DMS 273 (cell line): ENCODE results near the gene ELMO1.
A peak's percentile ranks its signal among the peaks of the same experiment; 100 is the strongest.
"Not testable (repeated sequence)": the region's sequence is repeated elsewhere in the genome, so short reads cannot be mapped to it uniquely, and the experiment has no call there.

Experiments used
- DNase-seq: peaks from one replicate; lab custom pipeline; 2025; ENCODE audit not compliant: unreplicated experiment; lab: John Stamatoyannopoulos, UW

The ELMO1 gene

DNA sequence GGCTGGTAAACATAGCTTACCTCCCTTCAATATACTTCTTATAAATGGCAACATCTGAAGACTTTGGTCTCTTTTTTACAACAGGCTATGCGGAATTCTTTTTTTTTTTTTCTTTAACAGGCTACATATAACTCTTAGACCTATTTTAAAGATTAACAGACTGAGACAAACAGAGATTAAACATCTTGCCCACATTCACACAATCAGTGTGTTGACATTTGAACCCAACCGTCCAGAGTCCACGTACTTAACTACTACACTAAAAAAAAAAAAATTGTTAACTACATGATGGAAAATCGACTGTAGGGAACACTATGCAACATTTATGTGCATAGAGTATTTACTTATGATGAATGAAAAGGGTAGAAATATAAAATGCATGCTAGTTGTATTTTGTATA, 298.5 kb downstream of the ELMO1 start:
- DNase-seq: no peak

GRCh38 chr7:37149773-37150124, 298.9 kb downstream of the ELMO1 start:
- no peak for DNase-seq

- DNase-seq: peak; percentile 87
Measured at GRCh38 chr7:37149051-37149772, 299.5 kb downstream of the ELMO1 start.

GRCh38 chr7:37145682-37146081, 303.0 kb downstream of the ELMO1 start:
- no peak for DNase-seq

GRCh38 chr7:37144423-37144822, 304.2 kb downstream of the ELMO1 start:
- no peak for DNase-seq

- DNase-seq: no peak
Measured at GRCh38 chr7:37142958-37143357, 305.7 kb downstream of the ELMO1 start.

- no peak for DNase-seq
Measured at GRCh38 chr7:37141742-37142141, 306.9 kb downstream of the ELMO1 start.

DNA sequence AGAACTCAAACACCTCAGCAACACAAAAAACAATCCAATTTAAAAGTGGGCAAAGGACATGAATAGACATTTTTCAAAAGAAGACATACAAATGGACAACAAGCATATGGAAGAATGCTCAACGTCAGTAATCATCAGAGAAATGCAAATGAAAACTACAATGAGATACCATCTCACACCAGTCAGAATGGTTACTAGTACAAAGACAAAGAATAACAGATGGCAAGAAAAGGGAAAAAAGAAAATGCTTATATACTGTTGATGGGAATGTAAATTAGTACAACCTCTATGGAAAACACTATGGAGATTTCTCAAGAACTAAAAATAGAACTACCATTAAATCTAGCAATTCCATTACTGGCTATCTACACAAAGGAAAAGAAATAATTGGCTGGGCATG, 314.8 kb downstream of the ELMO1 start:
- not testable (repeated sequence) for DNase-seq

GRCh38 chr7:37131855-37132254, 316.8 kb downstream of the ELMO1 start:
- no peak for DNase-seq

- DNase-seq: no peak
Measured at GRCh38 chr7:37129035-37129425, 319.6 kb downstream of the ELMO1 start.

GRCh38 chr7:37128327-37129034, 320.2 kb downstream of the ELMO1 start:
- DNase-seq: peak; percentile 11

GRCh38 chr7:37119296-37119860, 329.3 kb downstream of the ELMO1 start:
- no peak for DNase-seq

- DNase-seq: no peak
Measured at GRCh38 chr7:37118004-37118403, 330.7 kb downstream of the ELMO1 start.

DNA sequence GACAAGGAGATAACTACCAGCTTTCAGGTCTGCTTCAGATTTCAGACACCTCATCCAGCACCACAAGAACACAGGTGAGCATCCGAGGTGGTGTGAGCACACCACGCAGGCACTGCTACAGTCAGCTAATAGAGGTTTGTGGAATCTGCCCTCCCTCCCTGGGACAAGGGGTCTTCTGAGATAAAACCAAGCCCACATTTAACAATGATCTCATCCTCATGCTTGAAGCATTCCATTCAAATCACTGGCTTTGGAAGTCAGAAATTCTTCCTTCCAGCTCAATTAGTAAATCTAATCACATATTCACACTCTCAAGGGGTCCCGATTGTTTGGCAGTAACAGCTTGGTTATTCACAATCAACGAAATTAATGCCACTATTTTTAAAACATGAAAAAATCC, 331.4 kb downstream of the ELMO1 start:
- DNase-seq: no peak

DNA sequence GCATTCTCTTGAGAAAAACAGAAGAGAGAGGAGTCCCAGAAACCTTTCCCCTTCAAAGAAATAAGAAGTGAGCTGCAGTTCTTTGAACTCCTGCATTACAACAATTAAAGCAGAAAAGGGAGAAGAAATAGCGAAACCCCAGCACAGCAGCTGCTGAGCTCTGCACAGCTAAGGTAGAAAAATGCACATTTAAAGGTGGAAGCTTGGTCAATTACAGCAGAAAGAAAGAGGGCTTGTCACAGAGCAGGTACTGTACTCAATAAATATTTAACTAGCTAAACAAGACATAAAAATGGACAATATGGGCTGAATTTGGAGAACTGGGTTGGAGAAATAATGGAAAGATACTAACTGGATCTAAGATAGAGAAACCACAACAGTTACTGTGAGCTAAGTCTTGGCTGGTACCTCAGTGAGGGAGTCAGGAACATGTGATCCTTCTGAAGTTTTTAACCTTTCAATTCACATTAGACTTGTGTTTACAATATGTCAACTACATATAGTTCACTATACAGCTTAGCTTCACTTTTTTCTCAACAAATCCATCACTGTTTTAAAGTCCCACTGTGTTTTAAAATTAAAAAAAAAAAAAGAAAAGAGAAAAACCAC, 332.5 kb downstream of the ELMO1 start:
- no peak for DNase-seq

GRCh38 chr7:37113661-37114355, 334.9 kb downstream of the ELMO1 start:
- no peak for DNase-seq

DNA sequence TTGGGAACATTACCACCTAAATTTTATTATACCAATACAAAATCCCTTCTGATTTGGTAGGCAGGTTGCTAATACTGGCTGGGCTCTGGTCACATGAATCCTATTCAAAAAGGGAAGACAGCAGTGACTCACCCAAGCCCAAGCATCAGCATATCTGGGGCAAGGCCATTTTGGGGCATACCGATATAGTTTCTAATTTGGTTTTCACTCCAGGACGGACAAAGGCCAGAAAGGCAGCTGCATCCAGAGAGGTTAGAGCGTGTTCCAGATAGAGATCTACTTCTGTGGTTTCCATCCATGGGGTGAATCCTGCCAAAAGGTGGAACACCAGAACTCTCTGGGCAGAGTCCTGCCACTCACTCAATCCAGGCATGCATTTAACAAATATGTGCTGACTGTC, 335.8 kb downstream of the ELMO1 start:
- no peak for DNase-seq

GRCh38 chr7:37112218-37112617, 336.4 kb downstream of the ELMO1 start:
- no peak for DNase-seq

DNA sequence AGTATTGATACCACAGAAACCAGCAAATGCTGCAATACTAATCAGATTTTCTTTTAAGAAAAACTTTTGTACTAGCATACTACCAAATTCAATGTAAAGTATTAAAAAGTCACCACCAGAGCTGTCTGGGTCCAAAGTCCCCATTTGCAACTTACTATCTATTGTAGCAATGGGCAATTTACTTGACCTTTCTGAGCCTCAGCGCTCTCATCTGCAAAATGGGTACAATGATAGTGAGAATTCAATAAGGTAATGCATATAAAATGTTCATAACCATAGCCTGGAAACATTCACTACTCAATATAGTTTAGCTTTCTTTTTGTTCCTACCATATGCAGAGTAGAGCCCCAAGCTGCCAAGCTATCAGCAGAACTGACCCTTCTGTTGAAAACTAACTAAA, 337.2 kb downstream of the ELMO1 start:
- DNase-seq: no peak

DNA sequence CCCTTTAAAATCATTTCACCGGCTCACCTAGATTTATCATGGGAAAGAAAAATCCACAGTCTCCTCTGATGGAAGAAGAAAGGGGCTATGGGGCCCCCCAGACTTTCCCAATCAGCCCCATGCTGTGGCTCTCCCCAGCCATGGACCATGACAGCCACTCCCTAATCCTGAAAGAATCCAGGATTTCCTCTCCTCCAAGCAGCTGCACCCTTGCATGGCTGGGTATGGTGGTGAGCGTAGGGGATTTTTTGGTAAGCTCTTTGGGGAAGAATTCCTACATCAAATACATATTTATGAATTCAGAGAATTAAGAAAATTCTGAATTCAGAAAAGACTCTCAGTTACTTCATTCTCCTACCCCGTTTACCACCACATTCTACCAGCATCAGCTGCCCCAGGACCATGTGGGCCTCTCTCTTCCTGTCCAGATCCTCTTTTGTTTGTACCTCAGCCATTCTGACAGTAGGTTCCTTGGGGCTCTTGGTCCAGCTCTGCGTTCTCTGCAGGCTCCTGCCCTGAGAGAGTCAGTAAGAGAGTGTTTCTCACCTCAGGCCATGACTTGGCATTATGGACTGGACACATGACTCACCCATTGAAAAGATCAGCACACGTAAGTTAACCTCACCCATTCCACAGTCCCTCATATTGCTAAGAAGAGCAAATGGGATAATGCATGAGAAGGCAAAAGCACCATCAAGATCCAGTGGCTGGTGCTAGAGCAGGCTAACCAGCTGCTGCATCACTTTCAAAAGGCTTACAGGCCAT, 337.8 kb downstream of the ELMO1 start:
- no peak for DNase-seq

- no peak for DNase-seq
Measured at GRCh38 chr7:37109843-37110242, 338.8 kb downstream of the ELMO1 start.
